Nephron (organoid): ENCODE measurements around the gene AFF1.

Experiments
- H3K27ac Mint-ChIP-seq, 3 experiments: 2 replicates each; pipeline ENCODE4 v1.8.0; 2020; ENCODE audit warnings: mixed read lengths in 3 of 3, mild to moderate bottlenecking in 2 of 3, moderate library complexity in 1 of 3
- H3K27me3 Mint-ChIP-seq: 2 replicates; pipeline ENCODE4 v1.8.0; 2021; ENCODE audit warnings: low read depth, mild to moderate bottlenecking, moderate library complexity, mixed read lengths
- H3K36me3 Mint-ChIP-seq: 2 replicates; pipeline ENCODE4 v1.8.0; 2020; ENCODE audit warnings: low read depth, mixed read lengths
- H3K4me1 Mint-ChIP-seq: 2 replicates; pipeline ENCODE4 v1.8.0; 2020; ENCODE audit warnings: mixed read lengths
- H3K4me3 Mint-ChIP-seq, 3 experiments: 2 replicates each; pipeline ENCODE4 v1.8.0; 2020; ENCODE audit warnings: mild to moderate bottlenecking in 3 of 3, mixed read lengths in 3 of 3, moderate library complexity in 2 of 3
- H3K9me3 Mint-ChIP-seq: 2 replicates; pipeline ENCODE4 v1.8.0; 2020; ENCODE audit warnings: mixed read lengths
- CTCF ChIP-seq, 3 experiments: fragments of 200-600 bp; sonication (generic); IDR thresholded peaks; one replicate each; pipeline ENCODE4 v1.5.0; 2021; ENCODE audit warnings: antibody characterized with exemption in 3 of 3; ENCODE audit not compliant: unreplicated experiment in 3 of 3

AFF1 gene

GRCh38 chr4:86944964-86945781, 10.4 kb downstream of the AFF1 start:
- no peak for TF ChIP-seq CTCF (IDR thresholded peaks at IDR 0.05; ENCODE audit: unreplicated experiment in 3 of 3)
- Mint-ChIP-seq H3K27ac (no peak overlapping the region), H3K27me3 (no peaks in the 10 kb centered on the region), H3K36me3 (no peaks in the 10 kb centered on the region), H3K9me3 (no peaks in the 10 kb centered on the region), H3K4me3 (no peak overlapping the region), H3K4me1 (peaks cover 4% of the 10 kb centered on the region)

- no peaks in the 10 kb centered on the region for H3K9me3 Mint-ChIP-seq
- H3K27me3 Mint-ChIP-seq: no peaks in the 10 kb centered on the region
- H3K27ac Mint-ChIP-seq: peak overlapping the region in 1 of 3 experiments; percentile 21
- H3K4me3 Mint-ChIP-seq: no peak overlapping the region
- H3K36me3 Mint-ChIP-seq: peaks cover 4% of the 10 kb centered on the region
- peaks cover 14% of the 10 kb centered on the region for H3K4me1 Mint-ChIP-seq
- no peak for TF ChIP-seq CTCF (IDR thresholded peaks at IDR 0.05; ENCODE audit: unreplicated experiment in 3 of 3)
These were observed 12.2 kb downstream of the AFF1 start for GRCh38 chr4:86946868-86947500.

- no peaks in the 10 kb centered on the region for H3K9me3 Mint-ChIP-seq
- no peaks in the 10 kb centered on the region for H3K27me3 Mint-ChIP-seq
- H3K36me3 Mint-ChIP-seq: peaks cover 4% of the 10 kb centered on the region
- H3K27ac Mint-ChIP-seq: peak overlapping the region in 1 of 3 experiments; percentile 21
- peaks cover 14% of the 10 kb centered on the region for H3K4me1 Mint-ChIP-seq
- H3K4me3 Mint-ChIP-seq: no peak overlapping the region
- no peak for TF ChIP-seq CTCF (IDR thresholded peaks at IDR 0.05; ENCODE audit: unreplicated experiment in 3 of 3)
These were observed 12.8 kb downstream of the AFF1 start for GRCh38 chr4:86947501-86948120.

GRCh38 chr4:86948276-86948675, 13.5 kb downstream of the AFF1 start:
- Mint-ChIP-seq H3K9me3 (no peaks in the 10 kb centered on the region), H3K36me3 (peaks cover 7% of the 10 kb centered on the region), H3K27ac (no peak overlapping the region), H3K4me3 (no peak overlapping the region), H3K4me1 (peaks cover 14% of the 10 kb centered on the region), H3K27me3 (no peaks in the 10 kb centered on the region)
- TF ChIP-seq CTCF (IDR thresholded peaks at IDR 0.05; ENCODE audit: unreplicated experiment in 3 of 3): no peak

GRCh38 chr4:86950831-86951525, 16.2 kb downstream of the AFF1 start:
- peaks cover 14% of the 10 kb centered on the region for H3K4me1 Mint-ChIP-seq
- peaks cover 4% of the 10 kb centered on the region for H3K27me3 Mint-ChIP-seq
- peaks cover 12% of the 10 kb centered on the region for H3K36me3 Mint-ChIP-seq
- peak overlapping the region in 1 of 3 experiments; percentile 48 for H3K27ac Mint-ChIP-seq
- no peak overlapping the region for H3K4me3 Mint-ChIP-seq
- H3K9me3 Mint-ChIP-seq: no peaks in the 10 kb centered on the region
- no peak for TF ChIP-seq CTCF (IDR thresholded peaks at IDR 0.05; ENCODE audit: unreplicated experiment in 3 of 3)
